GM04503 (cell line): ENCODE data around the gene SPINK8.
"Not testable (repeated sequence)": the region's sequence is repeated elsewhere in the genome, so short reads cannot be mapped to it uniquely, and the experiment has no call there.

ENCODE experiments used
- DNase-seq: peaks from one replicate; pipeline ENCODE4 v3.0.0-alpha.2; 2012; ENCODE audit warnings: low read depth

SPINK8 gene

DNA sequence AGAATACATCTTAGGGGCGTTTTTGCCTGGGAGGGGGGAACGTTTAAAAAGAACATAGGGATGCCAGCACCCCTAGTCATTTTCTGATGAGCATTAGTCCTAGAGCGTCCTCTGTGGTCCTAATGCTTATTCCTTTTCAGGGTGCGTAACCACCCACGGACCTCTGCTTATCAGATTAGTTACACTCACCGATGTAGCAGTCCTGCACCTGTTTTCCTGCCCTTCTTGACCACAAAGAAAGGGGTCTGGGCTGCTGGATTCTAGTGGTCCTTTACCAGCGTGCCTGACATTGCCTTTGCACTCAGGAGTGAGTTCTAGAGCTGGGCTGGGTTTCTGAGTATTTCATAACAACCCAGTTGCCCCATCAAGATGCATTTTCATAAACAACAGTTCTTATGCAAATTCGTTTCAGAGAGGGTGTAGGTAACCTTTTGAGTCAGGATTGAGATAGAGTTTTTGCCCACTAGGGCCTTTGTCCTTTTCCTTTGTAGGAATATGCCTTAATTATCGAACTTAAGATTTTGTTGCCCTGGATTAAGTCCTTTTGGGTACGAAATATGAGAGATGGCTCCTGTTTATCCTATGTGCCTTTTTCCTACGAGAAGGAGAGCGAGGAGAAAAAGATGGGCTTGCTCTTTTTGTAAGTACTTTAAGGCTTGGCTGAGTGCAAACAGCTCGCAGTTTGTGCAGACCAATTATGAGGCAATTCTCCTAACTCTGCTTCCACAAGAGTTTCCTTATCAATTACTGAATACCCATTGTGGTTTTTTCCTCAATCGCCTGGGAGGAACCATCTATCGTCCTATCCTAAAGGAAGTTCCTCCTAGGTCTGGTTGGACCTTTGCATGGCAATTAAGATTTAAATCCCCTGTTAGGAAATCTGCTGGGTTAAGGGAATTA lies at the start of gene SPINK8:
SPINK8 (minus strand) TSS at position 316 of the 900 bp plus-strand sequence. CDS start 5,320 bp downstream, outside the sequence.
- not testable (repeated sequence) for DNase-seq

- no peak for DNase-seq
Observed at GRCh38 chr3:48372862-48373435, 39.5 kb upstream of the SPINK8 start.

- DNase-seq = no peak
Observed at GRCh38 chr3:48372377-48372770, 38.9 kb upstream of the SPINK8 start.

DNA sequence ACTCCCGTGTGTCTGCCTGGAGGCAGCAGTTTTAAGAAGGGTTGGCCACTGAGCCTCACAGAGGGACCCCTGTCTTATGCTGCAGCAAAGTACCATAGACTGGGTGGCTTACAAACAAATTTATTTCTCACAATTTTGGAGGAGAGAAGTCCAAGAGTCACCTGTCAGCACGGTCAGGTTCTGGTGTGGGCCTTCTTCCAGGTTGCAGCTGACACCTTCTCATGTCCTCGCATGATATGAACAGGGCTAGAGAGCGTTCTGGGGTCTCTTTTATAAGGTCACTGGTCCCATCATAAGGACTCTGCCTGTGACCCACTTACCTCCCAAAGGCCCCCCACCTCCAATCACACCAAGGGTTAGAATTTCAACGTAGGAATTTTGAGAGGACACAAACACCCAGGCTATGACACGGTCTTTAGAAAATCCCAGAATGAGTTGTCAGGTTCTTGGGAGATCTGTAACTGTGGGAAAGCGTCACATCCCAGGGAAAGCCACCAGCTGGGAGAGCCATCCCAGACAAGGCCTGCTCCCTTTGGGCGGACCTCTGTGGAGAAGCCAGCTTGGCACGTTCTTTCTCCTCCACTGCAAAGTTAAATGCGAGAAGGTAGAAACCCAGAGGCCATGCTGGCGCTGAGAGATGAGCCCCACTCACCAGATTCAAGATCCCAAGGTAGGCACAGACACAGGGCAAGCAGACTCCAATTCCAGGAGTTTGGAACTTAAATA lies 38.4 kb upstream of the SPINK8 start, which contains the start of gene FBXW12:
FBXW12 (plus strand) TSS at position 569 of the 726 bp plus-strand sequence. CDS start 549 bp downstream, outside the sequence.
- DNase-seq = no peak

DNA sequence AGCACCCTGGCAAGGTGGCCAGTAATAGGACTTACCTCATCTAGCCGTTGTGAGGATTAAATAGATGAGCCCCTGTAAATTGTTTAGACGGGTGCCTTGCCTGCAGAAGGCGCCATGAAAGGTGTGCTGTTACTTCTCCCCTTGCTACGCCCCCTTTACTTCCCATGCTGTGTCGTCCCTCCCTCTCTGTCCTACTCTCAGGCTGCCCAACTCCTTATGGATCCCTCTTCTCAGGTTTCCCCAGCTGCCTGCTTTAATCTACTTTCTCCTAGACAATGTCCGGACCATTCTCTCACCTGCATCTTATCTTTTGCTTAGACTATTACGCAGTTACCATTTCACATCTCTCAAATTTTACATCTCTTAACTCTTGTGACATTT lies 36.9 kb upstream of the SPINK8 start:
- no peak for DNase-seq

- DNase-seq = no peak
Observed at GRCh38 chr3:48369693-48370332, 36.4 kb upstream of the SPINK8 start.

DNA sequence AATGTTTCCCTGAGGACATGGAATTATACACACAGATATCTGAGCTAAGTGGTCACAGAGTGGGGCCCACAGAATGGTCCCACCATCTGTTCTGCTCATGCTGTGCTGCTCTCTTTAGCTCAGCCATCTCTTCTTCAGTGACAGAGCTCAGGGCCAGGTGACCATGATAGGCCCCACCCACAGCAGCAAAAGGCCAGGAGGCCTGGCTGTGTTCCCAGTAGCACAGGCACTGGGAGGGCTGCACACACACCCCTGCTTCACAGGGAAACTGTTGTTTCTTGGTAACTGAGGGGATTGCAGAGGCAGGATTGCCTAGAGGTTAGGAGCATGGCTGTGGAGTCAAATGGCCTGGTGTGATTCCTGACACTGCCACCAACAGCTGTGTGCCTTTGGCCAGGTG lies 33.7 kb upstream of the SPINK8 start:
- no peak for DNase-seq

- DNase-seq = no peak
Observed at GRCh38 chr3:48364840-48365239, 31.4 kb upstream of the SPINK8 start.

GRCh38 chr3:48361928-48362327 lies 28.5 kb upstream of the SPINK8 start:
- DNase-seq = no peak

GRCh38 chr3:48356419-48356818 lies 23.0 kb upstream of the SPINK8 start:
- DNase-seq = no peak

- no peak for DNase-seq
Observed at GRCh38 chr3:48353987-48354386, 20.5 kb upstream of the SPINK8 start.

GRCh38 chr3:48352546-48352945 lies 19.1 kb upstream of the SPINK8 start:
- no peak for DNase-seq

DNA sequence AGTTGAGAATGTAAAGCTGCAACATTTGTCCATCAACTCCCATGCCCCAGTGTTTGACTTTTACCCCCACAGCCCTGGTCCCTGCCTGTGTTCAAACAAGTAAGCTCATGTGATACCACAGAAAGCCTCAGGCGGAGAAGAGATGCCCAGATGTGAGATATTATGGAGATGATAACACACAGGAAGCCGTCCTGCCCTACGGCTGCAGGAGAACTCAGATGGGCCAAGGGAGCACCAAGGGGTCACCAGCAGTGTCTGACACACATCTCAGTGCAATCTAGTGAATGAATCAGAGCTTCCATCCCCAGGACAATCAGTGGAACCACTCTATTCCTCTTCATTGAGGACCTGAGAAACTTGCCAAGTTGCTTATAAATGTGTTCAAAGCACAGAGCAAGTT lies 14.0 kb upstream of the SPINK8 start:
- no peak for DNase-seq

DNA sequence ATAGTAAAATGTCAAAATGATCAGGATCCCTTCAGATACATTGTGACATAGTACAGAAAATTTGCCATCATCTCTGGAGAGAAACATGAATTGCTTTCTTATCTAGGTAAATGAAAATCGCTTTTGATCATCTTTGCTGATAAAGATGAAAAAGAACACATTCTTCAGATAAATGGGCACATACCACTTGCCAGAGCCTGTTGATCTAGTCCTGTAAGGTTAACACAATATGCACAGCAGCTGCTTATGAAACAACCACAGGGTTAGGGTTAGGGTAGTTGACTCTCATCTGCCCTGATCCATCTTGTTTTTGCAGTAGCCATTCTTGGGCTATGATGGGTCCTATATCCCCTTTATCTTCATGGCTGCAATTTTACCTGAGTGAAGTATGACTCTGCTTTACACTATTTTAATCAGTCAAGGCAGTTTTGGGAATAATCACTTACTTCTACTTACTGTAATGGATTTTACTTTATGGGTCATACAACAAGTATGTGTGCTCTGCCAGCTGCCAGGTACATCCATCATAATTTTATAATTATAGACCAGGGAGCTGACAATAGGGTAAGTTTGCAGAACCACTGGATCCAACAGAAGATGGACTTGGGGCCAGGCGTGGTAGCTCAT lies 12.6 kb upstream of the SPINK8 start:
- no peak for DNase-seq

DNA sequence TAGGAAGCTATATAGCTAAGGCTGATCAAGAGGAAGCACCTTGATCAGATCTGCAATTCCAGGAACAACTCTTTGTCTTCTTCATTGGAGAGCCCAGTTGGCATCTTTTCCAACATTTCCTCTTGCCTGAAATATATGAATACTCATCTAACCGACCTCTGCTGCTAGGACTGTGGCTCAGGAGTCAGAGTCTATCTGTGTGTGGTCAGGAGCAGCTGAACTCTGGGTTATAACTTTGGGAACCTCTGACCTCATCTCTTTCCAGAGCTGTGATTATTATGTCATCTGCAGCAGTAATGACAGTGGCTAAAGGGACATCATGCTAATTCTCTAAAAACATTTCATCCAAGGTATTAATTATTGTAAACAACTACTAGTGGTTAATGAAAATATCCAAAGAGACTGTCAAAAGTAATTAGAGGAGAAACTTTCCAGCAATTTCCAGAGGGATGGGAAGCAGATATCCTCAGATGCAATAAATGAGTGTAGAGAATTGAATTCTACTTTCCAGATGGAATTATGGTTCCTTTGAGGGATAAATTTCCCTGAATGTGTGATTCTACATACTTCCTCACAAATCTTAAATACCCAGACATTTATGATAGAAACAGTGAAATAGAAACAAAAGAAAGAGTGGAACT lies 11.5 kb upstream of the SPINK8 start:
- no peak for DNase-seq

- no peak for DNase-seq
Observed at GRCh38 chr3:48343432-48343831, 10.0 kb upstream of the SPINK8 start.

GRCh38 chr3:48338635-48339034 lies 5.2 kb upstream of the SPINK8 start:
- DNase-seq = no peak

DNA sequence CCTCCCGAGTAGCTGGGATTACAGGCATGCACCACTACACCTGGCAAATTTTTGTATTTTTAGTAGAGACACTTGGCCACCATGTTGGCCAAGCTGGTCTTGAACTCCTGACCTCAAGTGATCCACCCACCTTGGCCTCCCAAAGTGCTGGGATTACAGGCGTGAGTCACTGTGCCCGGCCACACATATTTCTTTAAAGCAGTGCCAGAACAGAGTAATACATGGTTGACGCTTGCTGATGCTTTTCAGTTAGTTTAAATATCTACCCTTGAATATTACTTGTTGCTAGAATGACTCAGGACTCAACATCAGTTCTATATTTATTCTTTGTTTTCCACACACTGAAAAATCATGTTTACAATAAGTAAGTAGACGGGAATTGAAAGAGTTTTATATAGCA lies 4.1 kb upstream of the SPINK8 start:
- not testable (repeated sequence) for DNase-seq

DNA sequence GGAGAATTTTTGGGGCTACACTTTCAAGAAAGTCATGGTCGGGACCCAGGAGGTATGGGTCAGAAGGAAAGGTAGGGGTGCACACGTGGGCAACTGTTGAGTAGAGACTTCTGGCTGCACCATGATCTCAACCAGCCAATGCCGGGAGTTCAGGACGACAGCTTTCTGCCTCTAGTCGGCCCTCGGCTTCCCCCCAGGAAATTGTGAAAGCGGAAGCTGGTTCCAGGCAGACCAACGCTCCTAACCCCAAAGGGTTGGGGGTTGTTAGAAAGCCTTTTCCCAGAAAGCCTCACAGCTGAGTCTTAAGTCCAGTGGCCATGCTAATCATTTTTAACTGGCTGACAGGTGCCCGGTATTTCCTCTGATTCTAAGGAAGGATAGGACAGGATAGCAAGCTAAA lies 1.8 kb upstream of the SPINK8 start:
- DNase-seq = not testable (repeated sequence)

DNA sequence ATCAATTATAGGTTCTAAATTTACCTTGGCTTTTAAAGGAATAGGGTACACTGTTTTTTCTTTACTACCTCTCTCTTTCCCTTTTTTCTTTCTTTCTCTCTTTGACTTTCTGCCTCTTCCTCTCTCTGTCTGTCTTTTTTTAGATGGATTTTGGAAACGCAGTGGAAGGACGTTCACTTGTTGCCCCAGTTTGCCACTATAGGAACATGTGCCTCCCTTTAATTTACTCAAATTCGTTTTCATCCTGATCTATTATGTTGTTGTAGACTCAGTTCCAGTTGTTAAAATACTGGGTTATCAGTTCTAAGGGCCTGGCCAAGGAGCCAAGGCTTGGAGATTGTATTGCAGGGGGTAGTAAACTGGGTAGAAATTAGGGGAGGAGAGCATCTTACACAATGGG lies 1.1 kb upstream of the SPINK8 start:
- DNase-seq = no peak

GRCh38 chr3:48331706-48332435 lies 1.6 kb downstream of the SPINK8 start:
- DNase-seq = not testable (repeated sequence)
